K562 (cell line): ENCODE data around the gene TMEM273. TPM values are rescaled to one million over a fixed set of nuclear protein-coding genes. Genes with fewer than 3 reads are reported as not detected.

Experiments used
- ATF7 ChIP-seq: fragments of 450-650 bp; IDR thresholded peaks from 2 replicates; pipeline ENCODE4 v1.7.1; 2014; ENCODE audit warnings: mild to moderate bottlenecking, moderate library complexity
- BRCA1 ChIP-seq, 2 experiments: fragments of 450-650 bp in 1 of 2; sonication (generic) in 1 of 2; formaldehyde crosslinking in 1 of 2; IDR thresholded peaks; 2 replicates each; pipeline versions ENCODE4 v1.5.0 to v1.6.1; 2017 to 2020; ENCODE audit warnings: mild to moderate bottlenecking in 1 of 2, missing genetic modification reagents in 1 of 2
- CREM ChIP-seq: IDR thresholded peaks from 2 replicates; pipeline ENCODE4 v1.6.1; 2014; ENCODE audit warnings: antibody characterized with exemption, low read depth
- FOXA1 ChIP-seq: fragments of 450-650 bp; IDR thresholded peaks from 2 replicates; pipeline ENCODE4 v1.6.1; 2016; ENCODE audit warnings: mild to moderate bottlenecking, borderline replicate concordance
- HDAC2 ChIP-seq: fragments of 450-650 bp; IDR thresholded peaks from 2 replicates; pipeline ENCODE4 v1.6.1; 2016; ENCODE audit warnings: mild to moderate bottlenecking
- ID3 ChIP-seq, 2 experiments: fragments of 250-450 bp in 1 of 2; fragments of 450-650 bp in 1 of 2; sonication (Bioruptor Pico) in 1 of 2; IDR thresholded peaks; 2 replicates each; pipeline versions ENCODE4 v1.6.1 to v1.8.0; 2016 to 2021; ENCODE audit warnings: mild to moderate bottlenecking in 2 of 2, moderate library complexity in 2 of 2, missing compliant biosample characterization in 1 of 2, missing genetic modification characterization in 1 of 2
- L3MBTL2 ChIP-seq: fragments of 450-650 bp; IDR thresholded peaks from 2 replicates; pipeline ENCODE4 v1.6.1; 2016; ENCODE audit warnings: mild to moderate bottlenecking, moderate library complexity
- TCF3 ChIP-seq: sonication (generic); formaldehyde crosslinking; IDR thresholded peaks from 2 replicates; pipeline ENCODE4 v1.4.0; 2020; ENCODE audit warnings: mild to moderate bottlenecking, missing genetic modification reagents
- THRA ChIP-seq: fragments of 450-650 bp; IDR thresholded peaks from 2 replicates; pipeline ENCODE4 v1.6.1; 2017; ENCODE audit warnings: mild to moderate bottlenecking, moderate library complexity
- THRB ChIP-seq: fragments of 450-650 bp; formaldehyde crosslinking; conservative IDR thresholded peaks from 2 replicates; pipeline ENCODE4 v1.4.0; 2022; ENCODE audit warnings: mild to moderate bottlenecking, missing genetic modification characterization
- ZBTB2 ChIP-seq: fragments of 450-650 bp; IDR thresholded peaks from 2 replicates; pipeline ENCODE4 v1.6.1; 2016; ENCODE audit warnings: antibody characterized with exemption
- ZKSCAN8 ChIP-seq: fragments of 200-800 bp; sonication (Bioruptor generic); IDR thresholded peaks from 2 replicates; pipeline ENCODE4 v1.6.1; 2016; ENCODE audit warnings: missing genetic modification characterization, missing compliant biosample characterization
- ZNF143 ChIP-seq: sonication (generic); formaldehyde crosslinking; IDR thresholded peaks from 2 replicates; pipeline ENCODE4 v1.9.0; 2022; ENCODE audit warnings: mild to moderate bottlenecking, missing genetic modification reagents
- ZNF511 ChIP-seq: sonication (generic); formaldehyde crosslinking; IDR thresholded peaks from 2 replicates; pipeline ENCODE4 v1.8.0; 2022; ENCODE audit warnings: mild to moderate bottlenecking, missing genetic modification reagents
- ZNF766 ChIP-seq: fragments of 200-800 bp; sonication (Bioruptor generic); conservative IDR thresholded peaks from 2 replicates; pipeline ENCODE4 v1.6.1; 2016; ENCODE audit warnings: missing genetic modification characterization, missing compliant biosample characterization
- polyA plus RNA-seq, 8 experiments: library from polyadenylated mRNA; depleted of rRNA in 4 of 8; stranded (reverse) in 5 of 8; unstranded in 3 of 8; fragments of >200 nt; fragmentation: Nextera tagmentation in 2 of 8; fragmentation: Illumina TruSeq in 1 of 8; extraction: Ambion mirVana in 2 of 8; extraction: Trizol in 1 of 8; gene quantifications; 2 replicates each; pipeline versions ENCODE4 v1.2.1 to v1.2.3, GENCODE V29; 2011 to 2014; ENCODE audit warnings: inconsistent platforms in 1 of 8, missing spikeins in 1 of 8
- total RNA-seq, 7 experiments: library from RNA; depleted of rRNA in 6 of 7; stranded (reverse); fragments of >200 nt in 6 of 7; fragmentation: Illumina TruSeq in 2 of 7; extraction: Trizol in 2 of 7; gene quantifications; 2 replicates each; pipeline versions ENCODE4 v1.2.1 to v1.2.3, GENCODE V29; 2011 to 2021; ENCODE audit warnings: low replicate concordance in 1 of 7

The TMEM273 gene
- total and polyA plus RNA-seq, 9 of the 15 experiments (the other 6 are each of a cell fraction or from before 2014, with no cell fraction given) = 39.2 to 131 (median 95.6) TPM

- 0 out of 2 replicates have a peak, but pooled peaks have one; percentile 50 for TF ChIP-seq ZNF511 (CRISPR knock-in tag)
- no peak for TF ChIP-seq ID3 (CRISPR knock-in tag; IDR thresholded peaks at IDR 0.05)
- 0 out of 2 replicates have a peak, but pooled peaks have one; percentile 25 for TF ChIP-seq ID3 (tag; IDR thresholded peaks at IDR 0.05)
- no peak for TF ChIP-seq ZNF143 (CRISPR knock-in tag)
- no peak for TF ChIP-seq FOXA1
- TF ChIP-seq THRA = no peak
- TF ChIP-seq TCF3 (CRISPR knock-in tag) = no peak
- no peak for TF ChIP-seq BRCA1 (IDR thresholded peaks at IDR 0.05)
- no peak for TF ChIP-seq BRCA1 (CRISPR knock-in tag; IDR thresholded peaks at IDR 0.05)
- TF ChIP-seq CREM = no peak
- TF ChIP-seq ZKSCAN8 (CRISPR knock-in tag) = no peak
- TF ChIP-seq ZBTB2 = 0 out of 2 replicates have a peak, but pooled peaks have one; percentile 15
- peak; percentile 24; the same call in 1 of the 2 replicates for TF ChIP-seq ATF7
- TF ChIP-seq ZNF766 (CRISPR knock-in tag) = no peak
- TF ChIP-seq THRB (CRISPR knock-in tag) = no peak
- peak; percentile 42; the same call in 1 of the 2 replicates for TF ChIP-seq HDAC2
- TF ChIP-seq L3MBTL2 = peak; percentile 26; the same call in 1 of the 2 replicates
Observed at GRCh38 chr10:49114718-49115014, 73.5 kb downstream of the TMEM273 start (continued).
